ENCODE data around the gene PKD1L1.
A peak's percentile ranks its signal among the peaks of the same experiment; 100 is the strongest.

PKD1L1 gene

DNA sequence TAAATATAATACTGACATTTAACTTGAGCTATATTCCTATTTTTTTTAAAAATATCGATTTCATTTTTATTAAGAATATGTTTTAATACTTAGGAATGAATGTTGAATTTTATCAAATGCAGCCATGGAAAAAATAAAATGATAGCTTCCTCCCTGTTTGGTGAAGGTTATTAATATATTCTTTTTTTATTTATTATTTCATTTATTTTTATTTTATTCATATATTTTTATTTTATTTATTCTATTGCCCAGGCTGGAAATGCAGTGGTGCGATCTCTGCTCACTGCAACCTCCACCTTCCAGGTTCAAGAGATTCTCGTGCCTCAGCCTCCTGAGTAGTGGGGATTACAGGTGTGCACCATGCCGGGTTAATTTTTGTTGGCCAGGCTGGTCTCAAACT is 160.2 kb downstream of the PKD1L1 start:
- DNase-seq (ENCODE audit: low spot score), result no peak

DNA sequence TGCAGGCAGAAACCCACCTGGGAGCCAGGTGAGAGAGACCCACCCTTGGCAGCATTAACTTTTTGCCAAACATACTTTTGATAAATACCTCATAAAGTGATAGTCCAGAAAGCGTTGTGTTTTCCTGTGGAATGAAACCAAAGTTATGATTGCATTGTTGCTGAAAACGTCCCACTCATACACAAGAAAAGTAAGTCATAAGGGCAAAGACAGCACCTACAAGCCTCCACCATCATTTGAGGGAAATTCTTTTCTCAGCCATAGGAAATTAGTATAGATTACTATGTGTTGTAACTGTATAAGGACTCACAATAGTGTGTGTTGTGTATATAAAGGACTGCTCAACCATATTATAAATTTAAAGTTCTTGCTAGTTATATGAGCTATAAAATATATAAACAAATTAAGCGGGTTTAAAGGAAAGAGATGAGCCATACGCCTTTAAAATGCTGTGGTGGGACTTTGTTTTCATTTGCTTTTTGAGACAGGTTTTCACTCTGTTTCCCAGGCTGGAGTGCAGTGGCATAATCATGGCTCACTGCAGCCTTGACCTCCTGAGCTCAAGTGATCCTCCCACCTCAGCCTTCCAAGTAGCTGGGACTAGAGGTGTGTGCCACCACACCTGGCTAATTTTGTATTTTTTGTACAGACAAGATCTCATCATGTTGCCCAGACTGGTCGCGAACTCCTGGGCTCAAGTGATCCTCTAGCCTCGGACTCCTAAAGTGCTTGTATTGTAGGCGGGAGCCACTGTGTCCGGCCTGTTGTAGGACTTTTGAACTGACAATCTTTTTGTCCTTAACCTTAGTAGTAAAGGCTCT is 160.8 kb downstream of the PKD1L1 start:
- no peak for DNase-seq (ENCODE audit: low spot score)

GRCh38 chr7:47786557-47787248 is 161.6 kb downstream of the PKD1L1 start:
- peak; percentile 82 for DNase-seq (ENCODE audit: low spot score)

- no peak for DNase-seq (ENCODE audit: low spot score)
Observed at GRCh38 chr7:47785923-47786556, 162.2 kb downstream of the PKD1L1 start.

GRCh38 chr7:47783456-47784223 is 164.6 kb downstream of the PKD1L1 start:
- DNase-seq (ENCODE audit: low spot score), result peak; percentile 68

DNA sequence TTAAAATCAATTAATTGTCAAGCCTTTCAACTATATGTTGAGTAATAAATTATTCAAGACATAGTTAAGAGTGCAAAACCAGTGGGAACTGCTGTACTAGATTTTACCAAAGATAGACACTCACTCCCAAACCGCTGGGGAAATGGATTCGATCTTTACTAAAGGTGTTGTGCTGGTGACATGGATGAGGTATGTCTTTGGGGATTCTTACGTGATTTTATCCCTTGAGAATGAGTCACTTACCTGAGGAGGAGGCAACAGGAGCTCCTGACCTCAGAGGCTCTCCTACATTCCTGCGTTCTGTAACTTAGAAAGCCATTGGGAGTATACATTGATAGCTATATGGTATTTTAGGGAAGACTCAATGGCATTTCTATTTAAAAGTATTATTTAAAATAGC is 165.5 kb downstream of the PKD1L1 start:
- DNase-seq (ENCODE audit: low spot score), result no peak

- DNase-seq (ENCODE audit: low spot score), result no peak
Observed at GRCh38 chr7:47782022-47782421, 166.2 kb downstream of the PKD1L1 start.

DNA sequence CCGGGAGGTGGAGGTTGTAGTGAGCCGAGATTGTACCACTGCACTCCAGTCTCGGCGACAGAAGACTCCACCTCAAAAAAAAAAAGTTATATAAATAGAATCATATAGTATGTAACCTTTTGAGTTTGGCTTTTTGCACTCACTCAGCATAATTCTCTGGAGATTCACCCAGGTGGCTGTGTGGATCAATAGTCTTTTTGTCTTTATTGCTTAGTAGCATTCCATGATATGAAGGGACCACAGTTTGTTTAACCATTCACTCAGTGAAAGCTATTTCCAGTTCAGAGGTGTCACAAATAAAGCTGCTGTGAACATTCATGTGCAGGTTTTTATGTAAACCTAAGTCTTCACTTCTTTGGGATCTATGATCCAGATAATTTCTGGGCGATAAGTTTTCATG is 167.7 kb downstream of the PKD1L1 start:
- no peak for DNase-seq (ENCODE audit: low spot score)

DNA sequence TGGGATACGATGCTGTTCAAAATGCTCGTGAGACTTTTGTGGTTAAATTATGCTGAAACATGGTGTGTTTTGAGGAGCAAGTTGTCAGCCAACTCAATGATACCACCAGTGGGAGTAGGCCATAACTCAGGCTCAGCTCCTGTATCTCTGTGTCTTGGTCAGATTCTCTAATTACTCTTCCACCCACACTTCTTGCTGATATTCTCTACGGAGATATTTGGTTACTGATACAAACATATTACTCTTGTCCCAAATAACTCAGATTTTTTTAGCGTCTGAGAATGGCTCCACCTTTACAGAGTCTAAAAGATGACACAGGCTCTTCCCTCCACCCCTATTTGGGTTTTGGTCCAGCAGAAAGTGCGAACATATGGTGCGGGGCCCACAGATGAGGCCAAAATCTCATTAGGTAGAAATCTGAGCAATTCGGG is 168.9 kb downstream of the PKD1L1 start:
- DNase-seq (ENCODE audit: low spot score), result no peak

DNA sequence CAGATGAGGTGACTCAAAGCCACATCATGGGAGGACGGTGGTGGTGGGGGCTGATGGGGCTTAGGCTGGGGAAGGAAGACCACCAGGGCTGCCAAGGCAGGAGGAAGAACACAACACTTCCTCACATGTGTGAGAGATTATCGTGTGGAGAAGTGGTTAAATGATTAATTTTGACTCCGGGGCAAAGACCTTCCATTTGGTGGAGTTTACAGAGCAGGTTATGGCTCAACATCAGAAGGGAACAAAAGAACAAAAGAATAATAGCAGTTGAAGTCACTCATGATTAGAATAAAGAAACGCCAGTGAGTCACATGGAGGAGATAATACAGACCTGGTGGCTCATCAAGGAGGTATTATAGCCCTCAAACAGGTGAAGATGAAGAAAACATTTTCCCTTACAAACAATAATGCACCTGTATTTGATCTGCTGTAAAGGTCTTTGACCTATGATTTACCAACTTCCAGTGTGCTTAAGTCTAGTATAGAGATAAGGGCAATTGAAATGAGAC is 170.1 kb downstream of the PKD1L1 start:
- DNase-seq (ENCODE audit: low spot score), result no peak

- DNase-seq (ENCODE audit: low spot score), result no peak
Observed at GRCh38 chr7:47777531-47778152, 170.6 kb downstream of the PKD1L1 start.

- DNase-seq (ENCODE audit: low spot score), result no peak
Observed at GRCh38 chr7:47776335-47776734, 171.9 kb downstream of the PKD1L1 start.

GRCh38 chr7:47775238-47775637 is 173.0 kb downstream of the PKD1L1 start:
- DNase-seq (ENCODE audit: low spot score), result no peak

GRCh38 chr7:47772492-47772891 is 175.8 kb downstream of the PKD1L1 start:
- DNase-seq (ENCODE audit: low spot score), result no peak

DNA sequence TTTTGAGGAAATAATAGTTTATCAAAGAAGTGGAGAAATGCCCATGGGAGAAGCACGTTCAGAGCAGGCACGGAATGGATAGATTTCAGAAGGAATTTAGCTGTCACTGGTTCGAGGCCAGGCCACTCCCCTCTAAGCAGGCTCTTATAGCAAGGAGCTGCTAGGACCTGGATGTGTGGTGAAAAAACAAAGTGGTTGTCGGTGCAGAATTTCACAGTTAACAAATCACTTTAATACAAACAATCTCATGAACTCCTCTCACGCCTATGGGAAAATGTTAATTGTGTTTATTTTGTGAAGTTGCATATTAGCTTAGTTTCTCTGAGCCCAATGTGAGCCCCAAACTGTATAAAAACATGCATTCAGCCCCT is 176.3 kb downstream of the PKD1L1 start:
- no peak for DNase-seq (ENCODE audit: low spot score)

DNA sequence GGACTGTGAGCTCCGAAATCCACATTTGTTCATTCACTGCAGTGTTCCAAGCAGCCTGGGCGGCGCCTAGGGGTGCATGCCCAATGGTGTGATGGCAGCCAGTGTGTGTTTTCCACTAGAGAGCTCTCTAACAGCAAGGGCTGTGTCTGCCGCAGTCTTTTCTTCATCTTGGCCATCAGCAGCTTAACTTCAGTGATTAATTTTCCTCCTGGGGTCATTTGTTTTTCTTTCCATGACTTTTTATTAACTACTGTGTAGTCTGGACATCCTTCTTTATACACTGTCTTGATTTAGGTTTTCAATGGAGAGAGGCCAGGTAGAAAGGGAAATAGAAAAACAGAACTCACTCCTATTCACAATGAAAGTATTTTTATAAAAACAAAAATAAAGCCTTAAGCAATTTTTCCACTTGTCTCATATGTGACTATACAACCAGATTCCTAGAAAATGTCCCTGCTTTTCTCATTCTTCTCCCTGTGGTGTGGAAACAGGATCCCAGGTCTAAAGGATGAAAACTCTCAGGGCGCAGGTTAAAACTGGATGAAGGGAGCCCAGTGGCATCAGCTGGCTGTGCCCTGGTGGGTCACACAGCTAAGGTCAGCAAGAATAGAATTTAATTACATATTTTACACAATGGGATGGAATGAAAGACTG is 176.8 kb downstream of the PKD1L1 start:
- no peak for DNase-seq (ENCODE audit: low spot score)

DNA sequence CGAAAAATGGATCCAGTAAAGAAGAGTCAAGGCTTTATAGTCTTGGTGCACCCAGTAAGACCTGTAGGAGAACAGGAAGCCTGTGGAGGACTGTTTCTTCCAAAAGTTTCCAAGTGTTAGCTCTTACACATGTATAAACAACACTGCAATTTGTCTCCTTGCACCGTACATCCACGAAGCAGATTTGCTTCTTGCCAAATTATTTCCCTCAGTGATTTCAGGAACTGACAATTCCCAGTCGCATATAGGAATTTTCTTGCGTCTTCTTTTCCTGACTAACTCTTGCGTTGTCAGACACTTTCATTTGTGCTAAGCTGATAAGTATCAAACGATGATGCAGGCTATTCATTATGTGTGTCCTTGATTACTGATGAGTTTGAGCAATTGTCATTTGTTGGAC is 182.1 kb downstream of the PKD1L1 start:
- DNase-seq (ENCODE audit: low spot score), result no peak

DNA sequence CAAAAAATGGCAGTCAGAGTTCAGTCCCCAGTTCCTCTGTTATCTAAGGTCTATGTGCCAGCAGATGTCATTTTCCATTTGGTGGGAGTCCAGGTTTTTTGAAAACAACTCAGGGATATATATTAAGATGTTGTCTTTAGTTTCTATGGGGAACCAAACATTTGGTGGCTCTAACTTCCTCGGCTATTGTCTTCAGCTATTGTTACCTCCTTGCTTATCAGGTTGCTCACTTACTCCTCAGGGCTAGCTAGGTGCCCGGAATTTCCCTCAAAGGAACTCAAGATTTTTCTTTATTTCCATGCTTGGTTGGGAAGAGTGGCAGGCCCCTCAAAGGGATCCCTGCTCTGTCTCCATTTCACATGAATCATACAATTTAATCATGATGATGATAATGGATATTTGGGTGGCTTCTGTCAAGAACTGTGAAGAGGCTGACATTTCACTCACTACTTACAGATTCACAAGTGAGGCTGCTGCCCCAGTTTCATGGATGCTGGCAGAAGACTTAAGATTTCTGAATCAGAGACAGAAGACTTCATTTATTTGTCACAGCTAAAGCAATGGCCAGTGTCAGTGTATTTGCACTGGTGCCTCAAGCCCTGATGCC is 182.8 kb downstream of the PKD1L1 start:
- DNase-seq (ENCODE audit: low spot score), result no peak

GRCh38 chr7:47764746-47765145 is 183.5 kb downstream of the PKD1L1 start:
- DNase-seq (ENCODE audit: low spot score), result no peak

DNA sequence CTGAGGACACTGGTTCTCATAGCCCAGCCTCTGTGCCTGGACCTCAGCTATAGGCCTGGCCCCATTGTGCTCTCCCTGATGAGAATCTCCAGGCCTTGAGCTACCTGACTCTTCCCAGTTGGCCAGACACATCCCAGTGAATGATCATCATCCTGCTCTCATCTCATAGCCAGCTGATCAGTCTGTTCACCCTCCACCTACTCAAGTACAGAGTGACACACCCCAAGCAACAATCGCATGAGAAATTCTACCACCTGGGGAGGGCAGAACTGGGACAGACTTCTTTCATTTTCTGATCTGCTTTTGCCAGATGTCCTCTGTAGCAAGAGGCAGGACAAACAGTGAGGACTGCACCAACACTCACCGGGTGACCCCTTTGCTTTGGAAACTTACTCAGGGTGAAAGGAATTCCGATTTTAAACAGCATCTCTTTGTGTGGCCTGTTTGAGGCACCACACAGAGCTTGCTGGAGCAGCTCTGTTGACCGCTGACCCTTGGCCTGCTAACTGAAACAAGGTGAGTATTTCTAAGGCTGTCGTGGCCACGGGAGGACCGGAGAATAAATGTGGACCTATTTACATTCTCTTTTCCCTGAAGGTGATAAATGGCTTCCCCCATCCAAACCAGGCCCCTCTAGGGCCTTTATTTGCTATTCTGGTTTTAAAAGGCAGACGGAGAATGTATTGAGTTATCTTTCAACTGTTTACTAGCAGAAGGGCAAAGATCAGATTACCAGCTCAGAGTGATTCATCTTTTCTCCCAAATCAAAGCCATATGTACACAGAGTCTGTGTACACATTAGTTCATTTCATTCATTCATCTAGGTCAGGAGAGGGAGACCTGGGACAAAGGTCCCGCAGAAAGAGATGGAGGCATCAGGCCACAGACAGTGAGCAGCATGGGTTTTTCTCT is 184.9 kb downstream of the PKD1L1 start:
- peak; percentile 77 for DNase-seq (ENCODE audit: low spot score)

All from COLO829 (cell line).